GM12878 (cell line): ENCODE results near the gene AKAP13. TPM values are rescaled to one million over a fixed set of nuclear protein-coding genes. Genes with fewer than 3 reads are reported as not detected.

ENCODE experiments used
- ATAC-seq: fragments of 200-7000 bp; cut with Tn5 transposase; 3 replicates; pipeline ENCODE4 v1.9.1; 2020; ENCODE audit warnings: mild to moderate bottlenecking, moderate library complexity
- BruUV-seq: library from RNA; stranded (reverse); fragments of 400-500 nt; replicated peaks from 2 replicates; lab custom pipeline; 2021; lab: Mats Ljungman, UMichigan
- CTCF ChIA-PET: fragments of 300-600 bp; sonication (Branson Sonifier 250); formaldehyde crosslinking; extraction: SDS; loops from one replicate; lab custom pipeline; 2021; ENCODE audit warnings: inconsistent platforms; lab: Yijun Ruan, JAX
- POLR2A ChIA-PET: fragments of 350-600 bp; formaldehyde crosslinking; extraction: SDS; loops from one replicate; lab custom pipeline; 2021; ENCODE audit warnings: inconsistent platforms; lab: Charles Lee
- RAD21 ChIA-PET: fragments of 300-600 bp; sonication (Branson Sonifier 250); formaldehyde crosslinking; loops from one replicate; lab custom pipeline; 2023; ENCODE audit warnings: antibody characterized with exemption; ENCODE audit not compliant: unreplicated experiment; lab: Charles Lee
- SMC1A ChIA-PET: fragments of 300-600 bp; sonication (Branson Sonifier 250); formaldehyde crosslinking; loops from one replicate; lab custom pipeline; 2023; ENCODE audit not compliant: unreplicated experiment, uncharacterized antibody; lab: Charles Lee
- DNase-seq: peaks from one replicate; pipeline ENCODE4 v3.0.0-alpha.2; 2011; ENCODE audit warnings: low read depth, low spot score
- FAIRE-seq: peaks from 3 replicates; lab custom pipeline; 2011; peaks lifted over from hg19 to GRCh38; lab: Jason Lieb, UNC
- H2AFZ ChIP-seq: 2 replicates; pipeline ENCODE4 v1.6.0; 2011; ENCODE audit warnings: low read depth, low read length, control low read depth; ENCODE audit not compliant: control insufficient read depth
- H3K27ac ChIP-seq: 2 replicates; pipeline ENCODE4 v1.5.1; 2011; ENCODE audit warnings: control low read depth; ENCODE audit not compliant: control insufficient read depth, insufficient read depth
- H3K27me3 ChIP-seq, 2 experiments: replicated peaks in 1 of 2; 2 replicates each; pipeline versions ENCODE4 v1.6.0 to v1.6.1; 2011; ENCODE audit warnings: low read length in 1 of 2; ENCODE audit not compliant: control insufficient read depth in 2 of 2, insufficient read depth in 2 of 2
- H3K36me3 ChIP-seq, 2 experiments: 2 replicates each; pipeline ENCODE4 v1.5.1; 2011; ENCODE audit warnings: low read length in 1 of 2; ENCODE audit not compliant: control insufficient read depth in 2 of 2, insufficient read depth in 2 of 2
- H3K4me1 ChIP-seq: 2 replicates; pipeline ENCODE4 v1.6.1; 2011; ENCODE audit warnings: mild to moderate bottlenecking, low read length, moderate library complexity, mixed read lengths; ENCODE audit not compliant: control insufficient read depth, insufficient read depth
- H3K4me2 ChIP-seq: 2 replicates; pipeline ENCODE4 v1.6.0; 2011; ENCODE audit warnings: control low read depth; ENCODE audit not compliant: control insufficient read depth, insufficient read depth
- H3K4me3 ChIP-seq: fragments of 200-600 bp; sonication (generic); 2 replicates; pipeline ENCODE4 v1.5.1; 2016
- H3K79me2 ChIP-seq: 2 replicates; pipeline ENCODE4 v1.6.0; 2011; ENCODE audit warnings: low read length; ENCODE audit not compliant: control insufficient read depth, insufficient read depth
- H3K9ac ChIP-seq: 2 replicates; pipeline ENCODE4 v1.8.0; 2011; ENCODE audit warnings: low read length, control low read depth, mixed read lengths; ENCODE audit not compliant: control insufficient read depth, insufficient read depth
- H3K9me3 ChIP-seq: replicated peaks from 3 replicates; pipeline ENCODE4 v1.5.1; 2011; ENCODE audit warnings: mild to moderate bottlenecking, low read length; ENCODE audit not compliant: control insufficient read depth, insufficient read depth
- H4K20me1 ChIP-seq: 2 replicates; pipeline ENCODE4 v1.6.0; 2011; ENCODE audit not compliant: control insufficient read depth, insufficient read depth
- ASH2L ChIP-seq: fragments of 300-600, 200-600 bp; sonication (generic); IDR thresholded peaks from 2 replicates; pipeline ENCODE4 v1.6.1; 2017; ENCODE audit warnings: low read depth, mild to moderate bottlenecking, borderline replicate concordance
- BHLHE40 ChIP-seq, 2 experiments: fragments of 450-650 bp in 1 of 2; IDR thresholded peaks; 2 replicates each; pipeline ENCODE4 v1.6.1; 2011 to 2017; ENCODE audit warnings: low read depth in 2 of 2, borderline replicate concordance in 1 of 2, improper control_type of control experiment in 1 of 2, low read length in 1 of 2, mild to moderate bottlenecking in 1 of 2
- CBX5 ChIP-seq: sonication (generic); IDR thresholded peaks from 2 replicates; pipeline ENCODE4 v1.6.1; 2016; ENCODE audit warnings: low read depth, moderate library complexity, mild to moderate bottlenecking, inconsistent platforms
- EP300 ChIP-seq, 2 experiments: fragments of 150-350 bp in 1 of 2; IDR thresholded peaks; 2 replicates each; pipeline ENCODE4 v1.6.1; 2011 to 2012; ENCODE audit warnings: low read depth in 2 of 2, low read length in 2 of 2, borderline replicate concordance in 1 of 2, improper control_type of control experiment in 1 of 2, inconsistent platforms in 1 of 2; ENCODE audit not compliant: control insufficient read depth in 1 of 2
- FOS ChIP-seq: IDR thresholded peaks from 3 replicates; pipeline ENCODE4 v1.6.1; 2011; ENCODE audit warnings: borderline replicate concordance; ENCODE audit not compliant: insufficient read length; ENCODE audit errors: extremely low read depth
- IKZF2 ChIP-seq, 2 experiments: fragments of 450-650 bp; IDR thresholded peaks; 2 replicates each; pipeline ENCODE4 v1.6.1; 2017; ENCODE audit warnings: mild to moderate bottlenecking in 2 of 2, moderate library complexity in 2 of 2
- JUND ChIP-seq: IDR thresholded peaks from 2 replicates; pipeline ENCODE4 v1.6.1; 2012; ENCODE audit warnings: low read depth, mild to moderate bottlenecking, low read length, improper control_type of control experiment, moderate library complexity
- NR2C2 ChIP-seq: IDR thresholded peaks from 2 replicates; pipeline ENCODE4 v1.6.1; 2011; ENCODE audit warnings: borderline replicate concordance, low read depth; ENCODE audit not compliant: control insufficient read depth, insufficient read length
- STAT1 ChIP-seq: fragments of 450-650 bp; conservative IDR thresholded peaks from 2 replicates; pipeline ENCODE4 v1.6.1; 2014; ENCODE audit warnings: antibody characterized with exemption, mild to moderate bottlenecking
- WRNIP1 ChIP-seq: IDR thresholded peaks from 2 replicates; pipeline ENCODE4 v1.6.1; 2011; ENCODE audit warnings: low read depth, low read length, improper control_type of control experiment, borderline replicate concordance
- ZNF274 ChIP-seq: IDR thresholded peaks from one replicate; pipeline ENCODE4 v1.8.0; 2011; ENCODE audit not compliant: insufficient read length, insufficient read depth
- ZNF622 ChIP-seq: fragments of 450-650 bp; IDR thresholded peaks from 2 replicates; pipeline ENCODE4 v1.6.1; 2017; ENCODE audit warnings: mild to moderate bottlenecking, inconsistent platforms
- ZZZ3 ChIP-seq: IDR thresholded peaks from 2 replicates; pipeline ENCODE4 v1.6.1; 2011; ENCODE audit warnings: low read depth; ENCODE audit not compliant: control insufficient read depth, insufficient read length
- WGBS: methylation state at CpG from one replicate; pipeline ENCODE4 v1.1.6; 2016; ENCODE audit warnings: low lambda C conversion rate; ENCODE audit not compliant: insufficient replicate concordance, insufficient coverage; ENCODE audit errors: missing lambda C conversion rate; 5-methylcytosine and 5-hydroxymethylcytosine counted together
- in situ Hi-C: fragments of 300-500 bp; cut with MboI; formaldehyde crosslinking; loops from 9 replicates; pipeline ENCODE4 v1.14.3; 2018; ENCODE audit warnings: mixed read lengths
- intact Hi-C: fragments of 100-400 bp; cut with micrococcal nuclease; formaldehyde crosslinking; loops from one replicate; pipeline ENCODE4 v1.14.2; 2022; ENCODE audit not compliant: unreplicated experiment
- polyA plus RNA-seq, 11 experiments: library from polyadenylated mRNA; depleted of rRNA in 4 of 11; unstranded in 6 of 11; stranded (reverse) in 5 of 11; fragments of >200 nt; fragmentation: Nextera tagmentation in 4 of 11; fragmentation: Illumina TruSeq in 1 of 11; extraction: Ambion mirVana in 4 of 11; extraction: Trizol in 1 of 11; gene quantifications; 1 replicate in 1 of 11; 2 replicates in 10 of 11; pipeline versions ENCODE4 v1.2.1 to v1.2.3, GENCODE V29; 2011 to 2016; ENCODE audit warnings: inconsistent platforms in 2 of 11, missing spikeins in 2 of 11, low read depth in 1 of 11
- total RNA-seq, 4 experiments: library from RNA; depleted of rRNA in 3 of 4; stranded (reverse); fragments of >200 nt in 3 of 4; fragmentation: Illumina TruSeq in 1 of 4; extraction: Trizol in 1 of 4; gene quantifications; 2 replicates each; pipeline versions ENCODE4 v1.2.1 to v1.2.3, GENCODE V29; 2013 to 2021
- TF ChIP-seq, protein P1 (sequence below): fragments of 450-650 bp; IDR thresholded peaks from 2 replicates; pipeline ENCODE4 v1.6.1; 2017; ENCODE audit warnings: low read depth, mild to moderate bottlenecking, moderate library complexity
- TF ChIP-seq, protein P2 (sequence below): fragments of 450-650 bp; formaldehyde crosslinking; IDR thresholded peaks from 2 replicates; pipeline ENCODE4 v1.4.0; 2020; ENCODE audit warnings: mild to moderate bottlenecking, moderate library complexity

Gene AKAP13
- total and polyA plus RNA-seq, 10 of the 15 experiments (the other 5 are each of a cell fraction or from before 2014, with no cell fraction given), result 14.4 to 74.9 (median 55.1) TPM

DNA sequence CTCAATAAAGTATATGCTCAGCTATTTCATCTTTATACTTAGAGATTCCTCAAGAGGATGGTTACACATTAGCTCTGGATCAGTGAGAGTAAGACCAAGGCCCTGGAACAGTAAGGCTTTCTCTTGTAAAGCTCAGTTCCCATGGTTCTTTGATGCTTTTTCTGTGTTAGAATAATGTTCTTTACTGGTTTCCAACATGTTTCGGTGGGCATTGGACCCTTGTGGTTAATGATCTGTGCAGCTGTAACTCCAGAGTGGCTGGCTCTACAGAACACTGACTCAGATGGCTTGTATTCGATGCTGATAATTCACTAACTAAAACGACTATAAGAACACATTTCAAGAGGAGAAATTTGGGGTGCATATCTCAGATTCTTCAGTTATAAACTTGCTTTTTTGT, 114.7 kb downstream of the AKAP13 start (continued):
- TF ChIP-seq JUND (no peak), ASH2L (no peak), STAT1 (no peak), ZNF274 (no peak), IKZF2 (IDR thresholded peaks at IDR 0.05) (no peak)
- TF ChIP-seq, protein P1, sequence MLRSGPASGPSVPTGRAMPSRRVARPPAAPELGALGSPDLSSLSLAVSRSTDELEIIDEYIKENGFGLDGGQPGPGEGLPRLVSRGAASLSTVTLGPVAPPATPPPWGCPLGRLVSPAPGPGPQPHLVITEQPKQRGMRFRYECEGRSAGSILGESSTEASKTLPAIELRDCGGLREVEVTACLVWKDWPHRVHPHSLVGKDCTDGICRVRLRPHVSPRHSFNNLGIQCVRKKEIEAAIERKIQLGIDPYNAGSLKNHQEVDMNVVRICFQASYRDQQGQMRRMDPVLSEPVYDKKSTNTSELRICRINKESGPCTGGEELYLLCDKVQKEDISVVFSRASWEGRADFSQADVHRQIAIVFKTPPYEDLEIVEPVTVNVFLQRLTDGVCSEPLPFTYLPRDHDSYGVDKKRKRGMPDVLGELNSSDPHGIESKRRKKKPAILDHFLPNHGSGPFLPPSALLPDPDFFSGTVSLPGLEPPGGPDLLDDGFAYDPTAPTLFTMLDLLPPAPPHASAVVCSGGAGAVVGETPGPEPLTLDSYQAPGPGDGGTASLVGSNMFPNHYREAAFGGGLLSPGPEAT, result no peak

DNA sequence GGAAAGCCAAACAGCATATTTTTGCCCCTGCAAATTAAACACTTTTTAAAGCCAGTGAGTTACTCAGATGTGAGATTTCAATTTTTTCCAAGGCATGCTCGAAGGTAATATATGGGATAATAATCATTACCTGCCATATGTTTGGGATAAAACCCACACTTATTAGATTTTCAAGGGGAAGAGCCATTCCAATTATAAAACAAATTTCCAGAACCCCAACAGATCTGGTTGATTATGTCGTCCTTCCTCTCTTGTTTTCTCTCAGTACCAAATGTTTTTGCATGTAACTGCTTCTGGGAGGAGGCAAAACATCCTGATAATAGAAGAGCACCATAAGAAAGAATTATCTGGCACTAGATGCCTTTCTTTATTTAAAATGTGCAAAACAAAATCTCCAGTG, 115.1 kb downstream of the AKAP13 start:
- Histone ChIP-seq H3K79me2 (peaks cover 7% of the 10 kb centered on the region), H3K36me3 (no peaks in the 10 kb centered on the region; a peak in 1 of 4 replicates), H3K9ac (no peak overlapping the region), H3K27me3 (no peaks in the 10 kb centered on the region), H3K4me3 (no peak overlapping the region), H3K4me1 (peaks cover 15% of the 10 kb centered on the region), H2AFZ (no peak overlapping the region), H3K4me2 (no peak overlapping the region), H4K20me1 (peaks cover 3% of the 10 kb centered on the region; the same call in 1 of the 2 replicates), H3K9me3 (no peaks in the 10 kb centered on the region), H3K27ac (no peak overlapping the region)
- in situ Hi-C loops (no loop called here), intact Hi-C loops (no loop called here)
- DNase-seq (no peak), FAIRE-seq (no peak), ATAC-seq (no peak)
- CTCF ChIA-PET, result interaction anchor here (0.6 to 2.6 kb wide), 2 partner anchors 9 to 13 kb away, joined by 3 to 19 read pairs; no protein-coding TSS in a partner anchor
- SMC1A ChIA-PET, result interaction anchor here (0.7 to 1.8 kb wide), 5 partner anchors 9 to 191 kb away, joined by 3 to 5 read pairs (median 3); no protein-coding TSS in a partner anchor
- POLR2A ChIA-PET, result no interaction called here
- no TSS peak for BruUV-seq
- RAD21 ChIA-PET, result interaction anchor here (1.4 kb wide), 1 partner anchor 115 kb away, joined by 3 read pairs; the partner anchor contains the start of gene AKAP13
- WGBS, result 93% methylated on average over 2 of the region's 2 CpGs
- TF ChIP-seq, protein P2, sequence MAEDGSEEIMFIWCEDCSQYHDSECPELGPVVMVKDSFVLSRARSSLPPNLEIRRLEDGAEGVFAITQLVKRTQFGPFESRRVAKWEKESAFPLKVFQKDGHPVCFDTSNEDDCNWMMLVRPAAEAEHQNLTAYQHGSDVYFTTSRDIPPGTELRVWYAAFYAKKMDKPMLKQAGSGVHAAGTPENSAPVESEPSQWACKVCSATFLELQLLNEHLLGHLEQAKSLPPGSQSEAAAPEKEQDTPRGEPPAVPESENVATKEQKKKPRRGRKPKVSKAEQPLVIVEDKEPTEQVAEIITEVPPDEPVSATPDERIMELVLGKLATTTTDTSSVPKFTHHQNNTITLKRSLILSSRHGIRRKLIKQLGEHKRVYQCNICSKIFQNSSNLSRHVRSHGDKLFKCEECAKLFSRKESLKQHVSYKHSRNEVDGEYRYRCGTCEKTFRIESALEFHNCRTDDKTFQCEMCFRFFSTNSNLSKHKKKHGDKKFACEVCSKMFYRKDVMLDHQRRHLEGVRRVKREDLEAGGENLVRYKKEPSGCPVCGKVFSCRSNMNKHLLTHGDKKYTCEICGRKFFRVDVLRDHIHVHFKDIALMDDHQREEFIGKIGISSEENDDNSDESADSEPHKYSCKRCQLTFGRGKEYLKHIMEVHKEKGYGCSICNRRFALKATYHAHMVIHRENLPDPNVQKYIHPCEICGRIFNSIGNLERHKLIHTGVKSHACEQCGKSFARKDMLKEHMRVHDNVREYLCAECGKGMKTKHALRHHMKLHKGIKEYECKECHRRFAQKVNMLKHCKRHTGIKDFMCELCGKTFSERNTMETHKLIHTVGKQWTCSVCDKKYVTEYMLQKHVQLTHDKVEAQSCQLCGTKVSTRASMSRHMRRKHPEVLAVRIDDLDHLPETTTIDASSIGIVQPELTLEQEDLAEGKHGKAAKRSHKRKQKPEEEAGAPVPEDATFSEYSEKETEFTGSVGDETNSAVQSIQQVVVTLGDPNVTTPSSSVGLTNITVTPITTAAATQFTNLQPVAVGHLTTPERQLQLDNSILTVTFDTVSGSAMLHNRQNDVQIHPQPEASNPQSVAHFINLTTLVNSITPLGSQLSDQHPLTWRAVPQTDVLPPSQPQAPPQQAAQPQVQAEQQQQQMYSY (CRISPR knock-in tag), result no peak
- no peak for TF ChIP-seq BHLHE40 (IDR thresholded peaks at IDR 0.05; ENCODE audit: borderline replicate concordance in 1 of 2, low read depth in 2 of 2, low read length in 1 of 2)
- no peak for TF ChIP-seq WRNIP1
- no peak for TF ChIP-seq ZNF622
- no peak for TF ChIP-seq EP300 (IDR thresholded peaks at IDR 0.05; ENCODE audit: borderline replicate concordance in 1 of 2, control insufficient read depth in 1 of 2, low read depth in 2 of 2, low read length in 2 of 2)
- no peak for TF ChIP-seq FOS
- TF ChIP-seq CBX5, result no peak
- TF ChIP-seq NR2C2, result no peak
- TF ChIP-seq ZZZ3, result no peak
